Ammon's horn (tissue), 1 donor: Measurements from ENCODE around the gene RAB31.
"Not testable (repeated sequence)": the region's sequence is repeated elsewhere in the genome, so short reads cannot be mapped to it uniquely, and the experiment has no call there.

ENCODE experiments used
- DNase-seq: peaks from one replicate; pipeline ENCODE4 v3.0.0-alpha.2; 2016; ENCODE audit warnings: low spot score

The RAB31 gene

DNA sequence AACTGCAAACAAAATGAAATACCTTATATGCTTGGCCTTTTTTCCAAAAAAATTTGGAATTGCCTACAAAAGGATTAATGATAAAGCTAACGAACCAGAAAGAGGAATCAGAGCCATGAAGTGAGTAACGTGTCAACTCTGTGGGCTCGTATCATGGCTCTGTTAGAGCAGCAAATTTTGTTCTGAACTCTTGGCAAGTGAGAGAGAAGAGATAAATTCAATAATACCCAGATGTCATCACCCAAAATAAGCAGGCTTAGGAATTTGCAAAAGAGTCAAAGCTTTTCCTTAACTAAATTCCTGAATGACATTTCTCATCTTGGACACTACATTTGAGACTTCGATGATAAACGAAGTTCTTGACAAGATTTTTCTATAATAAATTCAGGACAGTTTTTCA lies 182.1 kb downstream of the RAB31 start:
- DNase-seq, result no peak

DNA sequence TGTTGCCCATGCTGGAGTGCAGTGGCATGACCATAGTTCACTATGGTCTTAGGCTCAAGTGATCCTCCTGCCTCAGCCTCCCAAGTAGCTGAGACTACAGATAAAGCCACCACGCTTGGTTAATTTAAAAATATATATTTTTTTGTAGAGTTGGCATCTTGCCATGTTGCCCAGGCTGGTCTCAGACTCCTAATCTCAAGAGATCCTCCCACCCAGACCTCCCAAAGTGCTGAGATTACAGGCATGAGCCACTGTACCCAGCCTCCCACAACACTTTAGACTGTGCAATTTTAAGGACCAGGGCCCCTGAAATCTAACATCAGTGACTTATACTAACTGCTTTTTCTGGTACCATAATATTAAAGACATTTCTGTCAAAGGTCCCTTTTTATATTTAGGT lies 182.9 kb downstream of the RAB31 start:
- no peak for DNase-seq

DNA sequence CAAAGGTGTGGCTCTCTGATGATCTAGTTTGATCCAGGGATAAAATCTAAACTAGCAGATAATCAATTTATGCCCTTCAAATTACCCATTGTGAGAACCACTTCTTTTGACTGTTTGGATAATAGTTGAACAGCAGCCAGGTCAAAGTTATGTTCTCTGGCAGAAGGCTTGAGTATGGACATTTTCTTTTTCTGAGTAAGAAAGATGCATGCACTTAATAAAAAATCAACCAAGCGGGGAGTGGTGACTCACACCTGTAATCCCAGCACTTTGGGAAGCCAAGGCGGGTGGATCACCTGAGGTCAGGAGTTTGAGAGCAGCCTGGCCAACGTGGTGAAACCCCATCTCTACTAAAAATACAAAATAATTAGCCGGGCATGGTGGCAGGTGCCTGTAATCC lies 183.4 kb downstream of the RAB31 start:
- not testable (repeated sequence) for DNase-seq

DNA sequence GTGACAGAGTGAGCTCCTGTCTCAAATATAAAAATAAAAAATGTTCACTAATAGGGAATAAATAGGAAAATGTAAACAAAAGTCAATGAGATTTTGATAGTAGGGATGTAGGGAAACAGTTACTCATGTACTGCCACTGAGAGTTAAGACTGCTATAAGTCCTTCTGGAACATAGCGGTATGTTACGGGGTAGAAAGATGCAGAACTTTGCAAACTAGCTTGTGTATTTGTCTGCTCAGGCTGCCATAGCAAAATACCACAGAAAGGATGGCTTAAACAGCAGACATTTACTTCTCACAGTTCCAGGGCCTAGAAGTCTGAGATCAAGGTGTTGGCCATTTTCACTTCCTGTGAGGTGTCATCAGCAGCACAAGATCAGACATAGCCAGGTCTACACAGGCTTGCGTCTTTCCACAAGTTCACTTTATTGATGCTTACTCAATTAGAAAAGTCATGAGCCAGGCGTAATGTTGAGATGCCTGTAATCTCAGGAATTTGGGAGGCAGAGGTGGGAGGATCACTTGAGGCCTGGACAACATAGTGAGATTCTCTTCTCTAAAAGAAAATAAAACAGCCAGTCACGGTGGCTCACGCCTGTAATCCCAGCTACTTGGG lies 186.5 kb downstream of the RAB31 start:
- DNase-seq, result no peak

DNA sequence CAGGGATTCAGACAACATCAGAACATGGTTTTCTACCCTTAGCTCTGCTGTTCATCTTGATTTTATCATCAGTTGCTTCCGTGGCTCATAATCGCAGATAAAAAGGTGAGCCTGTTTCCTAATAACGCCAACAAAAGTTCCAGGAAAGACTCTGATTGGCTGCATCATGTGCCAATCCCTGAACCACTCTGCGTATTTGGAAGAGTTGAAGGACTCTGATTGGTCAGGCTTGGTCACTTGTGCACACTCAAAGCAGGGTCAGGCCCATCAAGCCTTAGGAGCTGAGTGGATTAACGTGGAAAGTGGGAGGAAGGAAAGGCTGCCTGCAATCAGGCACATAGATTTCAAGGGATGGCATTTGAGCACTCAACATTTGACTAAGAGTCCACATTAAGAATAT lies 189.0 kb downstream of the RAB31 start:
- DNase-seq, result no peak

DNA sequence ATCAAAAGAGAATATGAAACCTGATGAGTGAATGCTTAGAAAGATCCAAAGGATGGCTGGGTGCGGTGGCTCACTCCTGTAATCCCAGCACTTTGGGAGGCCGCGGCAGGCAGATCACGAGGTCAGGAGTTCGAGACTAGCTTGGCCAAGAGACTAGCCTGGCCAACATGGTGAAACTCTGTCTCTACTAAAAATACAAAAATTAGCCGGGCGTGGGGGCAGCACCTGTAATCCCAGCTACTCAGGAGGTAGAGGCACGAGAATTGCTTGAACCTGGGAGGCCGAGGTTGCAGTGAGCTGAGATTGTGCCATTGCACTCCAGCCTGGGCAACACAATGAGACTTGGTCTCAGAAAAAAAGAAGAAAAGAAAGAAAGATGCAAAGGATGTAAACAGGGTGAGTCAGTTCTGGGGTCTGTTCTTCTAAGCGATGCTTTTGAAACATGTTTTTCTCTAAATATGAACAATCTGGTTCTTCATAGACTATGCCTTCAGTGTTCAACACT lies 189.7 kb downstream of the RAB31 start:
- DNase-seq, result not testable (repeated sequence)

DNA sequence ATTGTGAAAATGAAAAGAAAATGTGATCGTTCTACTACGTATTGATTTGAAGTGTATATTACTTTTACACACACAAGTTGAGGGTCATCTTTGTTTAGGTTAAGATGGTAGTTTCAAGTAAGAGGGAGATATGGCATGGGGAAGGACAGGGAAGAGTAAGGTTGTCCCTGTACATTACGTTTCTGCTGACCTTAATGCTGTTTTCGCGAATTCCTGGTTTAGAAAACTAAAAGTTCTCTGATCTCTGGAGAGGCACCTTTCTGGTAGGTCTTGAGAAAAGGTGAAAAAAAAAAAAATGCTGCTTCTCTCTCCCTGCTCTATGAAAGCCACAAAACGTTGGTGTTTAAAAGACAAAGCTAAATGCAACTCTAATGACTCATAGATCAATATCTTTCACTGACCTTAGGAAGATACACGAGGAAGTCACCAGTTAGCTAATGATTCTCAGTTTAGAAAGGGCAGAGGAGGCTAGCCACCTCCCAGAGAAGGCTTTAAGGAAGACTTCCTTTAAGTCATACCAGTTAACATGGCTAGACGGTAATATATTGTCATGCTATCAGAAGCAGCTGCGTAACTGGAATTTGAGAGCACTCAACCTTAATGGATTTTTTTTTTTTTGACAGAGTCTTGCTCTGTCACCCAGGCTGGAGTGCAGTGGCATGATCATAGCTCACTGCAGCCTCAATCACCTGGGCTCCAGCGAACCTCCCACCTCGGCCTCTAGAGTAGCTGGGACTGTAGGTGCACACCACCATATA lies 190.9 kb downstream of the RAB31 start:
- no peak for DNase-seq

DNA sequence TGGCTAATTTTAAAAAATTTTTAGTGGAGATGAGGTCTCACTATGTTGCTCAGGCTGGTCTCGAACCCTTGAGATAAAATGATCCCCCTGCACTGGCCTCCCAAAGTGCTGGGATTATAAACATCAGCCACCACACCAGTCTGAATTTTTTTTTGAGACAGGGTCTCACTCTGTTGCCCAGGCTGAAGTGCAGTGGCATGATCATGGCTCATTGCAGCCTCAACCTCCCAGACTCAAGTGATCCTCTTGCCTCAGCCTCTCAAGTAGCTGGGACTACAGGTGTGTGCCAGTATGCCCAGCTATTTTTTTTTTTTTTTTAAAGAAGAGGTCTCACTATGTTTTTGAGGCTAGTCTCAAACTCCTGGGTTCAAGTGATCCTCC lies 191.4 kb downstream of the RAB31 start:
- not testable (repeated sequence) for DNase-seq

DNA sequence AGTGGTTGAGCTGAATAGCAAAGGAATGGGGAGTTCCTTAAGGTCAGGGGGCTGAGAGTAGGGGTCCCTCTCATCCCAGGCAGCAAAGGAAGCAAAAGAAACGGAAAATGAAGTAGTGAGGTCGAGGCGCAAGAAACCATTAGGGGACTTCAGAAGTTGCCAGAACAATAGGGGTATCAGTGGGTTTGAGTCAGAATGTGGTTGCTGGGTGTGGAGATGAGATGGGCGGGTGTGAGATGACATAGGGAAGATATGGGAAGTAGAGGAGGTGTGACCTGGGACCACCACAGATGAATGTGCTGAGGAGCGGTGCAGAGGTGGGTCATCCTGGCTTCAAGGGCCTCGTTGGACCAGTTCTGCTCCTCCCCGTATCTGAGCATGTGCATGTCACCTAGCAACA lies 192.6 kb downstream of the RAB31 start:
- DNase-seq, result no peak

DNA sequence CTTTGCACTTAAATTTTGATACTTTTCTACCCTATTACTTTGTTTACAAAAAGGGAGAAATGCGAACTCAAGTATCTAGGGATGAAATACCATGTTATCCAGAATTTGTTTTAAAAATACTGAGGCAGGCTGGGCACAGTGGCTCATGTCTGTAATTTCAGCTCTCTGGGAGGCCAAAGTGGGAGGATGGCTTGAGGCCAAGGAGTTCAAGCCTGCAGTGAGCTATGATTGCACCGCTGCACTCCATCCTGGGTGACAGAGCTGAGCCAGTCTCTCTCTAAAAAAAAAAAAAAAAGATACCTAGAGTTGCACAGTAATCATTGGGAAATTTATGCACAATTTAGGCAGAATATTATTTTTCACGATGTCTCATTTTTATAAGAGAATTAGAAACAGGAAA lies 193.3 kb downstream of the RAB31 start:
- DNase-seq, result no peak

DNA sequence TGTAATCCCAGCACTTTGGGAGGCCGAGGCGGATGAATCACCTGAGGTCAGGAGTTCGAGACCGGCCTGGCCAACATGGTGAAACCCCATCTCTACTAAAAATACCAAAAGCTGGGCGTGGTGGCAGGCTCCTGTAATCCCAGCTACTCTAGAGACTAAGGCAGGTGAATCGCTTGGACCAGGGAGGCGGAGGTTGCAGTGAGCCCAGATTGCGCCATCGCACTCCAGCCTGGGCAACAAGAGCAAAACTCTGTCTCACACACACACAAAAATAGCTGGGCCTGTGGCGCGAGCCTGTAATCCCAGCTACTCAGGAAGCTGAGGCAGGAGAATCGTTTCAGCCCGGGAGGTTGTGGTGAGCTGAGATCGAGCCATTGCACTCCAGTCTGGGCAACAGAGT lies 194.2 kb downstream of the RAB31 start:
- DNase-seq, result not testable (repeated sequence)

DNA sequence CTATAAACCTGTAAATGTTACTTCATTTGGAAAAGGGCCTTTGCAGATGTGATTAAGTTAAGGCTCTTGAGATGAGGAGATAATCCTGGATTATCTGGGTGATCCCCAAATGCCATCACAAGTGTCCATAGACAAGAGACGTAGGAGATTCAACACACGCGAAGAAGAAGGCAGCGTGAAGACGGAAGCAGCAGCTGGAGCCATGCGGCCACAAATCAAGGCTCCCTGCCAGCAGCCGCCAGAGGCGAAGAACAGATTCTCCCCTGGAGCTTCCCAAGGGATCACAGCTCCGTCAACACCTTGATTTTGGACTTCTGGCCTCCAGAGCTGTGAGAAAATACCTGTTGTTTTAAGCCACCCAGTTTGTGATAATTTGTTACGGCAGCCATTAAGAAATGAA lies 194.7 kb downstream of the RAB31 start:
- DNase-seq, result no peak

DNA sequence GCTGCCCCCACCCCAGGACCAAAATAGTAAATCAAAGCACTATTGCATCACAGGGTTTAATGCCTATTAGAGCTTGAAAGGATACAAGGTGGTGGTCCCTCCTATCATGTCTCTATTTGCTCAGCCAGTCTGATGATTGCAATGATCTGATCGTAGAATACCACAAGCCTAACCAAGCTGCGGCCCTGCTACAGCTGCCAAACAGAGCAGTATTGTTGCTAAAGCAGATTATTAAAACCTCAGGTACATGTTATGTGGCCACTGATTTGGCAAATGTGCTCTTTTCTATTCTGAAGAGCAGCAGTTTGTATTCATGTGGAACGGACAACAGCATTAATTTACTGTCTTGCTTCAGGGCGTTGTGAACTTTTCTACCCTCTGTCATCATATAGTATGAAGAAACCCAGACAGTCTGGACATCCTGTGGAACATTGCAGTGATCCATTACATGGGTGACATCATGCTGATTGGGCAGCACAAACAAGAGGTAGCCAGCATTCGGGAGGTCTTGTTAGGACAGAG lies 197.4 kb downstream of the RAB31 start:
- DNase-seq, result no peak

DNA sequence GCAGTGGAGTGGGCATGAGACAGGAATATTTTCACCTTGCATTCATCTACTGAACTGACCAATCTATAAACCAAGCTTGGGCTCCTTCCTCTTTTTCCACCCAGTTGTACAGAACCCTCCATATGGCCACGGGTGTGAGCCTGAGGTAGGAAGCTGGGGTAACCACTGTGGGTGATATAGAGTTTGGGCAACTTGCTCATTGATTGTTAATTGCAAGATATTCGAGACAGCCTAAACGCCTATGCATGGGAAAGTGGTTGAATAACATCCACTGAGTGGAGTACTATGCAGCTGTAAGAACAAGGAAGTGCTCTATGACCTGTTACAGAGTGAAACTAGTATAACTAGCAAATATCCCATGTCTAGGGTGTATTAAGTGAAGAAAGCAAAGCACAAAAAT lies 198.4 kb downstream of the RAB31 start:
- no peak for DNase-seq

DNA sequence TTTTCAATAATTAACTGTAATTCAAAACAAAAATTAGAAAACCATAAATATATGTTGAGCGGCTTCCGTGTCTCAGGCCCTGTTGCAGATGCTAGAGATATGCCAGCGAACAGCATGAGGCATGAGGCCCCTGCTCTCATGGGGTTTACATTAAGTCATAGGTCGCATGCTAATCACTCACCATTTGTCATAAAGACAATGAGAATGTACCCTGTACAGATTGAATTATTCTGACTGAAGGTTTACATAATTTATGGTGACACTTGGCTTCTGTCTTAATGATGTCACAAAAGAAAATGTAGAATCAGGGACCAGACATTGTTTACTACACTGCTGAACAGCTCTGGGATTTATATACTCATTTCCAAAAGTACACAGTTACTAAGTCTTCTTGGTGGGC lies 199.8 kb downstream of the RAB31 start:
- no peak for DNase-seq

DNA sequence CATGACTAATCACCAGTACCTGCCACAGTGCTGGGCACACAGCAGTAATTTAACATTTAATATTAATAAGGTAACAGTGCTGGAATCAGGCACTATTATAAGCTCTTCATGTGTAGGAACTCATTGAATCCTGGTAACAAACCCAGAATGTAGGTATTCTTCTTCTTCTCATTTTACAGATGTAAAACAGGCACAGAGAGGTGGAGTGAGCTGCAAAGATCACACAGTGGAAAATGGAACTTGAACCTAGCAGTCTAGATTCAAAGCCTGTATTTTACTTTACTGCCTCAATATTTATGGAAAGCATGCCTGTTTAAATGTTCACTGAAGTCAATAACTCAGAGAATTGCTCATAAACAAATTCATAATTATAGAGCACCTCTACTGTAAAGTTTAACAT lies 202.0 kb downstream of the RAB31 start:
- DNase-seq, result no peak

DNA sequence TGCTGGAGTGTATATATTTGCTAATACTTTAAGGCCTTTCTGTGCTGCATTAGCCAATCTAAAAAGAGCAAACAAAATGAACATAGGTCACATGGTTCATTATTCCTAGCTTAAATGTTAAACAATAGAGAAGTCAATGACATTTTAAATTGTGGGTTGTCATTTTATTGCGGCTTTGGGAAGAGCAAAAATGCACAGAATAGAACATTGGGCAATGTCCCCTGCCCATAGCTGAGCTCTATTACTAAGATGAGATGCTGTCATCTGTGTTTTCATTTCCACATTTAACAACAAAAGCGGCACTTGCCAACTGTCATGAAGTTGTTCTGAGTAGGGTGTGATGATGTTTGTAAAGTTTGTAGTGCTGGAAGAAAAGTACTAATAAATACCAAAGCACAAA lies 202.6 kb downstream of the RAB31 start:
- no peak for DNase-seq

DNA sequence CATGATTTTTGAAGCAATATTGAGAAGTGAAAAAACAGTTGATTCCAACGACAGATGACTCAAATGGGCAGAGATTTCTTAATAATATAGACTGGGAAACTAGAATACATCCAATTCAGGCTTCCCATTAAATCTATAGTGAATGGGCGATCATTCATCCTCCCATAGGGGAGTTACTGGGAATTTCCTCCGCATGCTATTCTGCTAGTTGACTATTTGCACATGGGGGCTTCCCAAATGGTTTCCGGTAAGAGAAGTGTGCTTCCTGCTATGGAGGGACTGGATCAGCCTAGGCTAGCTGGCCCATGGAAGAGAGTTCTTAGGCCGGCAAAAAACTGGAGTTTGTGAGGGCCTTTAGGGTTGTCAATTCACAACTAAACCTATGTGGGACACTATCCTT lies 203.1 kb downstream of the RAB31 start:
- DNase-seq, result no peak
